Measurements from ENCODE around the gene MYO18B. TPM values are rescaled to one million over a fixed set of nuclear protein-coding genes. Genes with fewer than 3 reads are reported as not detected.

Gene MYO18B
- total and polyA plus RNA-seq, 2 of the 4 experiments (the other 2 are of a cell fraction): under 0.01 TPM; not detected in 1

- Histone ChIP-seq H3K36me3 (ENCODE audit: control insufficient read depth, insufficient read depth, low read length) (no peaks in the 10 kb centered on the region), H2BK15ac (ENCODE audit: low read depth, low read length) (no peak overlapping the region), H3K4me2 (ENCODE audit: low read depth, low read length) (no peak overlapping the region), H3K14ac (replicated peaks; ENCODE audit: low read depth, low read length) (no peak overlapping the region), H3K9ac (ENCODE audit: low read depth, low read length) (no peak overlapping the region), H4K8ac (ENCODE audit: low read depth in 2 of 2, low read length in 2 of 2) (no peak overlapping the region), H2AK9ac (replicated peaks; ENCODE audit: low read depth, low read length, poor library complexity) (no peak overlapping the region), H3K27ac (ENCODE audit: insufficient read depth, low read length) (no peak overlapping the region), H2AK5ac (ENCODE audit: low read depth, low read length) (no peak overlapping the region), H2BK5ac (ENCODE audit: low read depth, low read length, poor library complexity, severe bottlenecking) (no peak overlapping the region), H3K9me1 (ENCODE audit: insufficient read depth, low read length) (no peaks in the 10 kb centered on the region), H2BK20ac (ENCODE audit: low read depth, low read length) (no peak overlapping the region), H2BK120ac (ENCODE audit: low read depth, low read length) (no peak overlapping the region), H3K79me1 (ENCODE audit: low read depth in 1 of 2, low read length in 2 of 2) (no peaks in the 10 kb centered on the region), H3K4ac (ENCODE audit: low read depth, low read length) (no peak overlapping the region), H3K4me3 (ENCODE audit: insufficient read depth, low read depth, low read length) (no peak overlapping the region), H4K5ac (ENCODE audit: low read depth, low read length) (no peak overlapping the region), H3K9me3 (ENCODE audit: control insufficient read depth, insufficient read depth, low read length) (peaks cover 14% of the 10 kb centered on the region), H4K91ac (ENCODE audit: insufficient read depth, low read depth, low read length) (no peak overlapping the region), H4K20me1 (ENCODE audit: insufficient read depth, low read length) (no peaks in the 10 kb centered on the region), H3K23ac (ENCODE audit: low read depth, low read length) (no peak overlapping the region), H3K4me1 (ENCODE audit: control insufficient read depth, insufficient read depth, low read length) (no peaks in the 10 kb centered on the region), H3K18ac (ENCODE audit: low read depth, low read length) (no peak overlapping the region), H2AFZ (replicated peaks; ENCODE audit: low read length, poor library complexity) (no peak overlapping the region), H3K56ac (ENCODE audit: extremely low read depth, insufficient read depth, low read length) (no peak overlapping the region), H3K27me3 (ENCODE audit: control insufficient read depth, insufficient read depth, low read length) (no peaks in the 10 kb centered on the region)
- intact Hi-C loops (cut with micrococcal nuclease): no loop called here
- DNase-seq (no peak), ATAC-seq (ENCODE audit: low read depth) (no peak)
- in situ Hi-C loops (cut with MboI; ENCODE audit: low sequenced_read_pairs): no loop called here
- dilution Hi-C loops (cut with HindIII; ENCODE audit: low sequenced_read_pairs, unreplicated experiment): no loop called here
- TF ChIP-seq USF2 (IDR thresholded peaks at IDR 0.05; ENCODE audit: low read depth, low read length) (no peak), RFX5 (IDR thresholded peaks at IDR 0.05; ENCODE audit: low read depth, low read length) (no peak), MAZ (IDR thresholded peaks at IDR 0.05; ENCODE audit: borderline replicate concordance, low read depth, low read length) (no peak), POLR2A (IDR thresholded peaks at IDR 0.05; ENCODE audit: low read depth, low read length) (no peak)
- TF ChIP-seq, protein P1, sequence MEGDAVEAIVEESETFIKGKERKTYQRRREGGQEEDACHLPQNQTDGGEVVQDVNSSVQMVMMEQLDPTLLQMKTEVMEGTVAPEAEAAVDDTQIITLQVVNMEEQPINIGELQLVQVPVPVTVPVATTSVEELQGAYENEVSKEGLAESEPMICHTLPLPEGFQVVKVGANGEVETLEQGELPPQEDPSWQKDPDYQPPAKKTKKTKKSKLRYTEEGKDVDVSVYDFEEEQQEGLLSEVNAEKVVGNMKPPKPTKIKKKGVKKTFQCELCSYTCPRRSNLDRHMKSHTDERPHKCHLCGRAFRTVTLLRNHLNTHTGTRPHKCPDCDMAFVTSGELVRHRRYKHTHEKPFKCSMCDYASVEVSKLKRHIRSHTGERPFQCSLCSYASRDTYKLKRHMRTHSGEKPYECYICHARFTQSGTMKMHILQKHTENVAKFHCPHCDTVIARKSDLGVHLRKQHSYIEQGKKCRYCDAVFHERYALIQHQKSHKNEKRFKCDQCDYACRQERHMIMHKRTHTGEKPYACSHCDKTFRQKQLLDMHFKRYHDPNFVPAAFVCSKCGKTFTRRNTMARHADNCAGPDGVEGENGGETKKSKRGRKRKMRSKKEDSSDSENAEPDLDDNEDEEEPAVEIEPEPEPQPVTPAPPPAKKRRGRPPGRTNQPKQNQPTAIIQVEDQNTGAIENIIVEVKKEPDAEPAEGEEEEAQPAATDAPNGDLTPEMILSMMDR (conservative IDR thresholded peaks at IDR 0.05; ENCODE audit: low read depth, low read length): no peak
- ChIA-PET CTCF (no interaction called here), POLR2A (ENCODE audit: unreplicated experiment) (no interaction called here)
- 56% methylated on average over 3 of the region's 6 CpGs; no CpG with 5 or more reads in 1 of the 2 experiments for WGBS, 2 experiments (ENCODE audit: extremely low coverage in 2 of 2, insufficient read length in 1 of 2)
- BruUV-seq (replicated peaks): no TSS peak
Observed at GRCh38 chr22:25903294-25903693, 161.3 kb downstream of the MYO18B start.
